Skin epidermis (tissue), 12 donors: Measurements from ENCODE around the gene HPS4.
"Not testable (repeated sequence)": the region's sequence is repeated elsewhere in the genome, so short reads cannot be mapped to it uniquely, and the experiment has no call there.

ENCODE experiments used
- H3K27ac ChIP-seq, 21 experiments: fragments of 200-600 bp; sonication (generic) in 11 of 21; one replicate each; pipeline ENCODE4 v1.5.0; 2020; ENCODE audit warnings: mild to moderate bottlenecking in 3 of 21, inconsistent platforms in 2 of 21, moderate library complexity in 2 of 21
- H3K4me3 ChIP-seq, 7 experiments: fragments of 200-600 bp; sonication (generic) in 2 of 7; one replicate each; pipeline ENCODE4 v1.5.0; 2020; ENCODE audit warnings: inconsistent platforms in 2 of 7, mild to moderate bottlenecking in 2 of 7, moderate library complexity in 1 of 7

Gene HPS4

GRCh38 chr22:26431261-26431995 lies 52.2 kb downstream of the HPS4 start:
- no peak overlapping the region for H3K4me3 ChIP-seq
- H3K27ac ChIP-seq = no peak overlapping the region

- Histone ChIP-seq H3K4me3 (no peak overlapping the region), H3K27ac (no peak overlapping the region)
Measured at GRCh38 chr22:26430600-26430999, 53.0 kb downstream of the HPS4 start.

GRCh38 chr22:26429458-26430286 lies 53.9 kb downstream of the HPS4 start:
- Histone ChIP-seq H3K4me3 (peak overlapping the region; percentile 28 to 62 (median 53)), H3K27ac (peak overlapping the region in 10 of 21 experiments; percentile 10 to 90 (median 58))

GRCh38 chr22:26428515-26429457 lies 54.8 kb downstream of the HPS4 start, which contains the start of gene ASPHD2:
ASPHD2 (plus strand) TSS chr22:26429260; CDS start chr22:26433616, 4,356 bp downstream.
- peak within 1 kb of the TSS; percentile 53 to 92 (median 80) for H3K27ac ChIP-seq
- peak within 1 kb of the TSS; percentile 41 to 62 (median 54) for H3K4me3 ChIP-seq

GRCh38 chr22:26426924-26427323 lies 56.7 kb downstream of the HPS4 start:
- no peak overlapping the region for H3K4me3 ChIP-seq
- no peak overlapping the region for H3K27ac ChIP-seq

- no peak overlapping the region for H3K27ac ChIP-seq
Measured at GRCh38 chr22:26418620-26419019, 65.0 kb downstream of the HPS4 start.

GRCh38 chr22:26417406-26417805 lies 66.2 kb downstream of the HPS4 start:
- no peak overlapping the region for H3K27ac ChIP-seq
- H3K4me3 ChIP-seq = no peak overlapping the region

More at GRCh38 chr22:26418620-26419019, 65.0 kb downstream of the HPS4 start:
- H3K4me3 ChIP-seq = no peak overlapping the region

GRCh38 chr22:26416670-26417276 lies 66.8 kb downstream of the HPS4 start:
- no peak overlapping the region for H3K4me3 ChIP-seq
- H3K27ac ChIP-seq = no peak overlapping the region

- Histone ChIP-seq H3K4me3 (no peak overlapping the region), H3K27ac (no peak overlapping the region)
Measured at GRCh38 chr22:26416256-26416655, 67.3 kb downstream of the HPS4 start.

GRCh38 chr22:26414347-26414746 lies 69.2 kb downstream of the HPS4 start:
- Histone ChIP-seq H3K27ac (no peak overlapping the region), H3K4me3 (no peak overlapping the region)

GRCh38 chr22:26410386-26410785 lies 73.2 kb downstream of the HPS4 start:
- Histone ChIP-seq H3K27ac (no peak overlapping the region), H3K4me3 (no peak overlapping the region)

- no peak overlapping the region for H3K4me3 ChIP-seq
- no peak overlapping the region for H3K27ac ChIP-seq
Measured at GRCh38 chr22:26409719-26410335, 73.8 kb downstream of the HPS4 start.

- H3K27ac ChIP-seq, H3K4me3 ChIP-seq: not testable (repeated sequence)
Measured at GRCh38 chr22:26408562-26409220, 74.9 kb downstream of the HPS4 start.

- H3K27ac ChIP-seq = no peak overlapping the region
- H3K4me3 ChIP-seq = no peak overlapping the region
Measured at GRCh38 chr22:26406118-26406517, 77.5 kb downstream of the HPS4 start.

GRCh38 chr22:26404851-26405421 lies 78.6 kb downstream of the HPS4 start:
- Histone ChIP-seq H3K4me3 (no peak overlapping the region), H3K27ac (no peak overlapping the region)

- Histone ChIP-seq H3K27ac (no peak overlapping the region), H3K4me3 (no peak overlapping the region)
Measured at GRCh38 chr22:26401726-26402125, 81.9 kb downstream of the HPS4 start.
